Gastrocnemius medialis (tissue), 4 donors: Measurements from ENCODE around the gene CYP8B1.

Experiments used
- CTCF ChIP-seq, 5 experiments: fragments of 450-650 bp in 3 of 5; fragments of 200-600 bp in 2 of 5; sonication (generic) in 2 of 5; IDR thresholded peaks in 4 of 5; conservative IDR thresholded peaks in 1 of 5; 1 replicate in 4 of 5; 2 replicates in 1 of 5; pipeline ENCODE4 v1.5.1; 2016 to 2019; ENCODE audit warnings: antibody characterized with exemption in 5 of 5, mild to moderate bottlenecking in 3 of 5, moderate library complexity in 3 of 5
- POLR2A ChIP-seq, 2 donors: fragments of 450-650 bp; IDR thresholded peaks; one replicate each; pipeline ENCODE4 v1.6.1; 2017; ENCODE audit warnings: antibody characterized with exemption in 2 of 2, mild to moderate bottlenecking in 2 of 2, moderate library complexity in 2 of 2

- TF ChIP-seq CTCF (IDR thresholded peaks at IDR 0.05 in 4 of 5, conservative IDR thresholded peaks at IDR 0.05 in 1 of 5) (no peak), POLR2A (IDR thresholded peaks at IDR 0.05) (no peak)
Observed at GRCh38 chr3:42838571-42838970, 37.1 kb downstream of the CYP8B1 start.
